CD1c-positive myeloid dendritic cell (primary cell): Measurements from ENCODE around the gene GPR139.

Source experiments
- DNase-seq: peaks from one replicate; pipeline ENCODE4 v3.0.0-alpha.2; 2016; ENCODE audit errors: extremely low spot score

Gene GPR139

DNA sequence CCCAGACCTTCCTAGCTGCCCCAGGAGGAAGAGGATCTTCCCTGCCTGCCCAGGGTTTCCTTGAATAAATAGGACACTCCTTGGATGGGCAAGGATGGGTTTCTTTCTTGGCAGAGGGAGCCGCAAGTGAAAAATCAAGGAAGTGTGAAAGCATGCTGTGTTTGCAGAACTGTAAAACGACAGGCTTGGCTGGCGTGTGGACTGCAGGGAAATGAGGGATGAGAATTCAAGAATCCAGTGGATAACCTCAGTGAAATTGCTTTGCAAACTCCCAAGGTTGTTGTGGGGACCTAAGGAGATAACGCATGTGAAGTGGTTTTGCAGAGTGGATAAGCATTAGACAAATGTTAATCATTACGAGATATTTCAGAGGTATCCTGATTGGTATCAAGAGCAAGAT lies 20.4 kb downstream of the GPR139 start:
- no peak for DNase-seq

GRCh38 chr16:20051611-20052010 lies 22.1 kb downstream of the GPR139 start:
- no peak for DNase-seq

DNA sequence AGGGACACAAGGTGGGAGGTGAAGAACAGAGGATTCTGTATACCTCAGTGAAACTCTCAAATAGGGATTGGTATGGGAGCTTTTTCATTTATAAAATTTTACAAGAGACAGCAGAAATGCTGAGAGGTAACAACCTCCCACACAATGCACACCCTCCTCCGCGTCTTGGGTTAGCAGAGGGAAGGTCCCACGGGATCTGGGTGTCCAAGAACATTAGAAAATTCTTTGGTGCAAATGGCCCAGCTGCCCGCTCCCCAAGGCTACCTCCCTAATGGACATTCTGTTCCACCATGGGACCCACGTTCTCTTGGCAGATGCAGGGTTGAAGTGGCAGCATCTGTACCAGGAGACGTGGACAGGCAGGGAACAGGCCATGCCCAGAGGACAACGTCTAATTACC lies 22.5 kb downstream of the GPR139 start:
- DNase-seq, result no peak

DNA sequence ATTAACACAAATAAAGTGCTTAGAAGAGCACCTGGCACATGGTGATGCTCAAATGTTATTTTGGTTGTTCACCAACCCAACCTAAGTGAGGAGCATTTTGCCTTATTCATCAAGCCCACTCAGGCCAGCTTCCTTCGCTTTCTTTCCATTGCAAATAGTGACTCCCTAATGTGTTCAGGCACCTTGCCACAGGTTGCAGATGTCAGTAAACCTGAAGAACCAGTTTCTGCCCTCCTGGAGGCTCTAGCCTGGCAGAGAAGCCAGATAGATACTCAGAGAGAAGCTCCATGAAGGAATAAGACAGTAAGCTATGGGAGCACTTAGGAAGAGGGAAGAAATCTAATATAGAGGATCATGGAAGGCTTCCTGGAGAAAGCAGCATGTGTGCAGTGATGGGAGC lies 23.9 kb downstream of the GPR139 start:
- DNase-seq, result no peak

DNA sequence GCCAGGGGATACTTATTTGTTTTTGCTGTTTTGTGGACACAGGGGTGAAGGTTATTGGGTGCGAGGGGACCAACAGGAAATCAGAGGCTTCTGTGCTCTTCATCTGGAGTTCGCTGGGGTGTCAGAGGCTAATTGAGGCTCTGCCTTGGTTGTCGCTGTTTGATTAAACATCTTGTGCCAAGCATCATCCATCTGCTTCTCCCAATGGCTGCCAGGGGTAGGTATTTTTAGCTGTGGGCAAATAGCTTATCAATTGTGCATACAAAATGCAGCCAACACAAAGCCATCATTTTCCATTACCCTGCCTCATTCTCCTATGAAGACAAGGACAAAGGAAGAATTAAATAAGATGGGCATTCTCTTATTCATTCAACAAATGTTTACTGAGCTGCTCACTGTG lies 27.8 kb downstream of the GPR139 start:
- DNase-seq, result no peak

DNA sequence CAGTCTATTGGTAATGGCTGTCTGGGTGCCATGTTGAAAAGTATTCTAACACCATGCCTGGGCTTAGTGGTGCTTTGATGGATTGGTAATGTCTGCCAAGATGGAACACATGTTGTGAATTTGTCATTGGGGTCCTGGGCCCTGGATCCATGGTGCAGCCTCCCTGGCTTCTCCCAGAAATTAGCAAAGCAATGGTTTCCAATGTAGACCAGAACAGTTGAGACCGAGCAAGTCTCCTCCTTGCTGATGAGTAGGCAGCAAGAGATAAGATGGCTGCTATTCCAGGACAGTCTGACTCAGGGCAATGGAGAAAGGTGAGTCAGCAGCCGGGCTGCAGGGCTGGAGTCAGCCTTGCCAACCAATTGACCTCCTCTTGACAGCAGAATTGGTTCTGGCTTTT lies 30.8 kb downstream of the GPR139 start:
- no peak for DNase-seq

DNA sequence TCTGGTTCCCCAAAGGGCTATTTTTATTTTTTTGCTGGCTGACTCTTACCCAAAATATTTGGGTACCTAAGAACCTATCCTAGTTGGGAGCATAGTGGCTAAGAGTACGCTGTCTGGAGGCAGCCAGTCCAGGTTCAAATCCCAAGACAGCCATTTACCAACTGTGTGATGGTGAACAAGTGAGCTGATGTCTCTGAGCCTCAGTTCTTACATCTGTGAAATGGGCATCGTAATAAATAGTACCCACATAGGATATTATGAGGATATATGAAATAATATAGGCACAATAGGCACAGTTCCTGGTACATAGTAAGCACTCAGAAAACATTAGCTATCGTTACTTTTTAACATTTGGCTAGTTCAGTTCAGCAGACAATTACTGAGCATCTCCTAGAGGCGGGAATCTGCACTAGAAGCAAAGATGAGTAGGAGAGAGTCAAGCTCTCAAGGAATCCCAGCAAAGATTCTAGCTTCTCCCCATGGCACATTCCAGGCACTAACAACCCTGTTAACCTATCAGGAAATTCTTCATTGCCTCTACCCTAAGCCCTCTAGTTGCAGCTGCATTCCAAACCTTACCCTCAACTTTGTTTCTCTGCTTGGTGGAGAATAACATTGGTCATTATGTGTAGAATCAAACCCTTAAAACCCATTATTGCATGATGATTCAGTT lies 31.6 kb downstream of the GPR139 start:
- DNase-seq, result no peak

GRCh38 chr16:20040011-20040410 lies 33.7 kb downstream of the GPR139 start:
- DNase-seq, result no peak

- no peak for DNase-seq
Measured at GRCh38 chr16:20029611-20030010, 44.1 kb downstream of the GPR139 start.

DNA sequence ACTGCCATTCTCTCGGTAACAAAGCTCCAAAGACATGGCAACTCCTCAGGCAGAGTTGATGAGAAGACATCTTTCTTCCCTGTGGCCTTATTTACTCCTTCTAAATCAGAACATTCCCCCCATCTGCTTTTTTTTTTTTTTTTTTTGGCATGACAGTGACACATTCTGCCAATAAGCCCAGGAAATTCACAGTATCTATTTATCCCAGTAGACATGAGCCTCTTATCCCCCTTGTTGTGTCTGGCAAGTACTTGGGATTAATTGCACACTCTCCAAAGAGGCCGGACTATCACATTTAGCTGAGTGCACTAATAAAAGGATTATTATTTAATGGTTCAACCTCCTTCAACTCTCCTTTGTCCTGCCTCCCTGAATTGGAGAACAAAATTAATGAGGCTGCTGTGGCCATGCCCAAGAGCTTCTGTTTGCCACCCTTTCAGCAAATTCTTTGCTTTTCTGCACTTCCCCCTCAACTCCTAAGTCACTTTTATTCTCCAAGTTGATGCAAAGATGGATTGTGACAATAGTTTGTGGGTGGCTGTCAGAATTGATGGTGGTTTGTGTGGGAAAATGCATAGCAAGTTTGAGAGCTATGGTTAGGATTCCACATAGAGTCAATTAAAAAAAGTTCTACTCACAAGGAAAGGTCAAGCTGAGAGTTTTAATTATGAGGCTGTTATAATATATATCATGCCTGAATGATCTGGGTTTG lies 47.2 kb downstream of the GPR139 start:
- DNase-seq, result no peak

DNA sequence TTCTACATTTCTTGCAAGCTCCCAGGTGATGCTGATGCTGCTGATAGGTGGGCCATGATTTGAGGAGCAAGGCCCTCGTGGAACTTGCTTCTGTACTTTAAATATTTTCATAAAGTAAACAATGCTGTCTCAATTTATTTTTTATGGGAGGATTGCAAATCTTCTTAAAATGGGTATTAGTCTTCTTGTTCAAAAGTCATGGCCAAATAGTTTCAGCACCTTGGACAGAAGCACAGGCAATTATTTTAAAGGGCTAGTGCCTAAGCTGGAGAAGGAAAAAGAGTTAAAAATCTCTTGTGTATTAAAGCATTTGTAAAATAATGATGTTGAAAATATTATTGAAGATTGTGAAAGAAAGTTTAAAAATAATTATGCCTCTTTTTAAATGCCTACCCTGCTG lies 50.5 kb downstream of the GPR139 start:
- DNase-seq, result no peak

DNA sequence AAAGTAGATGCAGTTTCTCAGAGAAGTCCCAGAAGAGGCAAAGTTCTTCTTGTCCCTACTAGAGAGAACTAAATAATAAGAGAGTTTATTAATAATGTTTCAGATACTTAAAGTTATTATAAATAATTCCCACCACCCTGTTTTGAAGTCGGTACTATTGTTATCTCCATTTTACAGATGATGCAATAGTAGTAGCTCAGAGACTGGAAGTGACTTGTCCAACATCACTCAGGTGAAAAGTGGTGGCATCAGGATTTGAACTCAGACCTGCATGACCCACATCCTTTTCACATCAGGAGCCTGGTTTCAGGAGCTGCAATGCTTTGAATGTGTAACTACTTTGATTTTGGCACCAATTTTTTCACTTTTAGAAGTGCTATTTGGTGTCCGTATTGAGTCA lies 52.7 kb downstream of the GPR139 start:
- no peak for DNase-seq

DNA sequence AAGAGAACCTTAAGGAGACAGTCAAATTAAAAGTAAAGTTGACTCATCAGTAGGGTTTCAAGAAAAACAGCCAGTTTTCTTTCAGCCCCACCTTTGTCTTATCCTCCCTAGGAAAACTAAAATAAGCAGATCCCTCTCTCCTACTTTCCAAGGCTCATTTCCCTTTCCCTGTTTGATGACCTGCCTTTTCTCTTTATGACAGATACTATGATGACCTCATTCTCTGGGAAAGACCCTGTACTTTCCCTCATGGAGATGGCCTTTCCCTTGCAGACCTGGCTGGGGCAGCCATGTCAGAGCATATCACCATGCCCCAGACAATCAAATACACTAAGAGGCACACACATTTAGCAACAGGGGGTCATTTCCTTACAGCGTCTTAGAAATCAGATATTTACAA lies 53.6 kb downstream of the GPR139 start:
- no peak for DNase-seq

- no peak for DNase-seq
Measured at GRCh38 chr16:20016234-20016633, 57.5 kb downstream of the GPR139 start.

GRCh38 chr16:20004931-20005330 lies 68.8 kb downstream of the GPR139 start:
- no peak for DNase-seq

DNA sequence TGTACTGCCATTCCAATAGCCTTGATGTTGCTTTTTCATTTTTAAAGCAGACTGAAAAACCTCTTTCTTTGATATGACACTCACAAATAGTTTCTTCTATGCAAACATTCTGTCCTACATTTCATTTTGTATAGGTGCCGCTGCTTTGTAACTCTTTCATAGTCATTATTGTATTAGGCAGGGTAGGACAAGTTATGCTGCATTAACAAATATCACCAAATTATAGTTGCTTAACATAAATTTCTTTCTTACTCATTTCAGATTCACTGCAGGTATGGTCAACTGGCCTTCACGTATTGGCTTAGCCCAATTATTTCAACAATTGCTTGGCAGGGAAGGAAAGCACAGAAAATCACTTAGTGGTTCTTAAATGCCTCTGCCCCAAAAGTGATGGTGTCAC lies 70.8 kb downstream of the GPR139 start:
- no peak for DNase-seq

- DNase-seq, result no peak
Measured at GRCh38 chr16:20001856-20002707, 71.6 kb downstream of the GPR139 start.

DNA sequence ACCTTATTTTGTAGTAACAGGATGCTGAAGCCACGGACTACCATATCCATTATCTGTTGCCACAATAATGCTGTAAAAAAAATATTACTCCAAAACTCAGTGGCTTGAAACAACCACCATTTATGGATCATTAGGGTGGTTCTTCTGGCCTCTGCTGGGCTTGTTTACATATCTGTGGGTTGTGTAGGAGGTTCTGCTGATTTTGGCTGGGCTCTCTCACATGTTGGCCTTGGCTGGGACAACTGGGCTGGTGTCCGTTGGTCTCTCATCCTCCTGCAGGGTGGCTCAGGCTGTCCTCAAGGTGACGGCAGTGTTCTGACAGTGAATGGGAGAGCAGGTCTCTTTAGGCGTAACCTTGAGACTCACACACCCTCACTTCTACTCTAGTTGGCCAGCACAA lies 76.0 kb downstream of the GPR139 start:
- DNase-seq, result no peak

- no peak for DNase-seq
Measured at GRCh38 chr16:19997264-19997663, 76.4 kb downstream of the GPR139 start.

- DNase-seq, result no peak
Measured at GRCh38 chr16:19994466-19995170, 79.1 kb downstream of the GPR139 start.

DNA sequence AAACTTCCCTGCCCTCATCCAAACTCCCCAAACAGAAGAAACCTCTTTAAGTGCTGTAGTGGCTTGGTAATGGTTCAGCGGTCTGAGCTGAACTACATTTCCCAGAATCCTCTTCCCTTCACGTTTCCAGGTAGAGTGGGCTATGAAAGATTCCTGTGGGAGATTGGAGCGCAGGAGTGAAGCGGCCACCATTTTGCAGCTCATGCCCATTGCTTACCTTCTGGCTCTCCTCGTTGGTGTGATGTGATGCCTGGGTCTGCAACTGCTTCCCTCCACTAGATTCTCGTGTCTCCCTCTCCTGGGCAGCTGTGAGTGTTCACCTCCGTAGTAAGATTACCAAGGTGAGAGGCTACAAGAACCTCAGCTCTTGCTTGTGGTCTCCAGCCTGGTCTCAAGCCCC lies 82.1 kb downstream of the GPR139 start:
- no peak for DNase-seq

DNA sequence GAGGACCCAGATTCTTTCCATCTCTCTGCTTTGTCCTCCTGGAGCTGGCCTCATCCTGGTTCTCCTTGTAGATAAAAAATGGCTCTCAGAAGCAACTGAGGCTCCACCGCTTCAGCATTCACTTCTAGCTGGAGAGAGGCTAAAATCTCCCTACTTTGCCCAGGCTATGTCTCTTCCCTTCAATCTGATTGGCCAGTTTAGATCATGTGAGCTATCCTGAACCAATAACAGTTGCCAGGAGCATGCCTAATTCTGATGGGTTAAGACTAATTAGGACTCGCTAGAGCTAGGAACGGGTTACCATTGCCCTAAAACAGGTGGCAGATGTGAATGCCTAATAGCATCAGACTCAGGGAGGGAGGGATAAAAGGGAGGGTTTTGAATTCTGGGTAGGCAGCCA lies 89.6 kb downstream of the GPR139 start:
- DNase-seq, result no peak
